ENCODE results near the gene ANK2.

Gene ANK2

DNA sequence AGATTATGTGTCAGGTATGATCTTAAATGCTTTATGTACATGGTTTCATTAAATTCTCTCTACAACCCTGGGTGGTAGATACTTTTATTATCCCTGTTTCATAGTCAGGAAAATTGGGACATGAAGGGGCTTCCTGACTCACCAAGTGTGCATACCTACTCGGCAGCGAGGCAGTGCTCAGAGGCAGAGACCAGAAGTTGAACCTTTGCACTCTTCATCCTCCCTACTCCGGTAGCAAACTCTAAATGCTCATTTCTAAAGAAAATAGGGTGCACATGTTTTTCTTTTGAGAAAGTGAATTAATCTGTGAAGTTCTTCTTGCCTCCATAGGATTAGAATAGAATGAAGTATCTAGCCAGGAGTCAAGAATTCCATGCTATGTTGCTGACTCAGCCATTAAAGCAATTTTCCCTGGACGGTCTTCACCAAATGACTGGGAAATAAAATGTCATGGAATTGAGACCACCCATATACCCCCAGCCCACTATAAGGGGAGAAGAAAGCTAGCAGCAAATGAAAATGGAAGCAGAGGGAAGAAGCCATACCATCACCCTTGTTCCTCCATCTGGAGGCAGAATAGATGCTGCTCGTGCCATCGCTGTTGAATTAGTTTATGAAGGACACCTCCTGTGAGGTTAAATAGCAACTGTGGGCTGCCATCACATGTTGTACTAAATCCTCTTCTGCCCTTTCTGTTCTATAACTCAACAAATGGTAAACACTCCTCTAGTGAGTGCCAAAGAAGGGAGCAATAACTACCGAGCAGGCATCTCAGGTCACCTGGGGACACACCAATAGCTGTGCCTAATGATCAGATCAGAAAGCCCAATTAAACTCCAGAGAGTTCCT is 356.6 kb downstream of the ANK2 start:
- DNase-seq: no peak

DNA sequence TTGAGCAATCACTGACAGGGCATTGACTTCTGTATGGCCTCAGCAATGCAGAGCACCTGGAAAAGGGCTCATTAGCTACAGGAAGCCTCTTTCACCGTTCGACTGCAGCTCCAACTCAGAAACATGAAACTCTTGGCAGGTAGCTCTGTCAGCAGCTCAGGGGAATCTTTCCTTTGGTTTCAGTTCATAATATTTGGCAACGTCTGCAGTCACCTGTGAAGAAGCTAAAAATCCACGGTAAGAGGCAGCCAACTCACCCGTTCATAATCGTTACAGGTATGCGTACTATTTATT is 357.2 kb downstream of the ANK2 start:
- DNase-seq: no peak

DNA sequence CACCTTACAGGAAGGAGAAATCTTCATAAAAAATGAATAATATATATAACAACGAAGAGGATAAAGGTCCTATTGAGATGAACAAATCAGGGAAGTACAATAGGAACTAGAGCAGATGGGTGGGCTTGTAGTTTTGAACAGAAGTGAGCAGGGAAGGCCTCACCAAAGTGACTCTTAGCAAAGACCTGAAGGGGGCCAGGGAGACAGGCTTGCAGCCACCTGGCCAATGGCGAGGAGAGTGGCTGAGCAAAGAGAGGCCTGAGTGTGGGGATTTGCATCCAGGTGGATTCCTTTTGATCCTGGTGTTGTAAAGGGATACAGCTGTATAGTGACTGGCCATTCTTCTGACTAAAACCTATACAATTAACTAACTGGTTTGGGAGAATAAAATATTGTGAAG is 358.0 kb downstream of the ANK2 start:
- DNase-seq: no peak

DNA sequence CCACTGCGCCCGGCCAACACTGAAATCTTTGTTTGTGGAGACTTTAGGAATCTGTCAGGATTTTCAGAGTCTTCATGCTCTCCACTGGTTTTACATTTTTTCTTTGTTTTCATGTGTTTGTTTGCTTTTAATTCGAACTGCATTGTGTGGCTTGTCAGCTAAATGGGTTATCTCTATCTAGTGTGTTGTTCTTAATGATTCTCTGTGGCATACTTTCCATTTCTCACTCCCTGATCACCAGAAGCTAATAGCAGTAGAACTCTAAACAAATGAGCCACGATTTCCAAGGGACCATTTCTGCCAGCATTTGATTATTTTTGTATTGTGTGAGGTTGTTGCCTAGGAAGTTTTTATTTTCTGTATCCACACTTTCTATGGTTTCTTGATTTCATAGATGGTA is 359.7 kb downstream of the ANK2 start:
- no peak for DNase-seq

DNA sequence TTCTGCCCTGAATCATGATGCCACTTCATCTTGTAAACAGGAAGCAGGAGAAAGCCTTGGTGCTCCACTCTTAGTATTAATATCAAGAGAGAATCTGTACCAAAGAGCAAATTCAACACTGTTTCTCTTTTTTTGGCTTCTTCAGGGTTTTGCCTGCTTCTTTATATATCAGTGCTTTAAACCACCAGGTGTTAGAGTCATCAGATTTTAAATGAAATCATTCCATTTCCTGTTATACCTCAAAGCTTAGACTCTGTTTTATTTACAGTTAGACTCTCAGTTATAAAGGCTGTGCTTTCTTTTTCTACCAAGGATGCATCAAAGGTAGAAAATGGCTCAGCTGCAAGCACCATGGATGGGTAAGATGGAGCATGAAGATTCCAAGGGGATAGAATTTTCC is 361.2 kb downstream of the ANK2 start:
- DNase-seq: no peak

DNA sequence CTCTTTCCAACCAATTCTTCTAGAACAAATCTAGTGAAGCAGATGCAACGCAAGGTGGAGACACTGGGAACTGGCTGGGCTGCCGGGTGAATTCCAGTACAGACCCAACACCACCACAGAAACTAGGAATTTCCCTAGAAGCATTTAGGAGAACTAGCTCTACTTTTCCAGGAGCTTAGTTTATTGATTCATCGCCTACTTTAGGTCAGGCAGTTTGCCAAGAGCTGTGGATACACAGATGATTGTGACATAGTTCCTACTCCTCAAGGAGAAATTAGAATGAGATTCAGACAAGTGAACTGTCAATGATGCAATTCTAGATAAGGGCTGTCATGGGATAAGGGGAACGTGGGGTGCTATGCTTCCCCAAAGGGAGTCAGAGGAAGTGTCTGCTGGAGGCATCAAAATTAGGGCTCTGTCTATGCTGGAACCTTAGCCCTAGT is 362.1 kb downstream of the ANK2 start:
- DNase-seq: no peak

DNA sequence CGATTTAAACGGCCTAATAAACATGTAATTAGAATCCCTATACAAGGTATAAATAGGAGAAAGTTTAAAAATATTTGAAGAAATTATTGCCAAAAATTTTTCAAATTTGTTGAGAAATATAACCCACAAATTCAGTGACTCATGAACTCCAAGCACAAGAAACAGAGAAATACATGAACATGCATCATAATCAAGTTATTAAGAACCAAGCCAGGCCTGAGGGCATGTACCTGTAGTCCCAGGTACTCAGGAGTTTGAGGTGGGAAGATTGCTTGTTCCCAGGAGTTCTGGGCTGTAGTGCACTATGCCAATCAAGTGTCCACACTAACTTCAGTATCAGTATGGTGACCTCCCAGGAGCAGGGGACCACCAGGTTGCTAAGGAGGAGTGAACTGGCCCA is 370.2 kb downstream of the ANK2 start:
- no peak for DNase-seq

DNA sequence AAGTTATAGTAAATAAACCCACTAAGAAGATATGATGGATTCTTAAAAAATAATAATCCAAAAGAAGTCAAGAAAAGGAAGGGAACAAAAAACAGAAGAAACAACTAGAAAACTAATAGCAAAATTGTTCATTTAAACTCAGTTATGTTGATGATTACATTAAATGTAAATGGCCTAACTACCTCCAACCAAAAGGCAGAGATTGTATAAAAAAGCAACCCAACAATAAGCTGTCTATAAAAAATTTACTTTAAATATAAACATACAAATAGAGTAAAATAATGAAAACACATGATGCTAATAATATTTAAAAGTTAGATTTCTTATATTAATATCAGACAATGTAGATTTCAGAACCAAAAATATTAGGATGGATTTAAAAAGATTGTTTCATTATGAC is 371.5 kb downstream of the ANK2 start:
- no peak for DNase-seq

DNA sequence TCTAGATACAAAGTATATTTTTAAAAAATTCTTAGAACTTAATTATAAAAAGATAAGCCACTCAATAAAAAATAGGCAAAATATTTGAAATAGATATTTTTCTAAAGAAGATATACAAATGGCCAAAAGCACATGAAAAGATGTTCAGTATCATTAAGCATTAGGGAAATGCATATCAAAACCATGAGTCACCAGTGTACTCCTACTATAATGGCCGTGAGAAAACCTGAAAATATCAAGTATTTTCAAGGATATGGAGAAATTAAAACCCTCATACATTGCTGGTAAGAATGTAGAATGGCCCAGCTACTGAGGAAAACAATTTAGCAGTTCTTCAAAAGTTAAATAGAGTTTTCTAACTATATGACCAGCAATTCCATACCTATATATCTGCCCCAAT is 374.2 kb downstream of the ANK2 start:
- no peak for DNase-seq

DNA sequence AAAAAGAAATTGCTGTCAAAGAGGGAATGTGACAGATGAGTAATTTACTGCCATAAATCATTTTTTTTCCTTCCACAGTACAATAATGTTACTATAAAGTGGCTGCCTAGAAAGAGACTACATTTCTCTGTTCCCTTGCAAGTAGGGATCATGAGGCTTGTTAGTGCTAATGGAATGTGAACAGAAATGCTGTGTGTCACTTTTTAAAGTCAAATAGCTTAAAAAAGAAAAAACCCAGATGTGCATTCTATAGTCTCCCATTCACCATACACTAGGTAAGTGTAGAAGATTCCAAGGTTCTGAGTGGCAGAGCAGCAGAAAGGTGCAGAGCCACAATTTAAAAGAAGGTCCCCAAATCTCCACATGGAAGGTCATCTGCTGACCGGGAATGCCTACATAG is 383.7 kb downstream of the ANK2 start:
- DNase-seq: no peak
